Testis (tissue), 2 donors: Measurements from ENCODE around the gene CARMIL1.

Experiments
- CTCF ChIP-seq, 3 experiments: fragments of 450-650 bp in 2 of 3; fragments of 200-600 bp in 1 of 3; sonication (generic) in 1 of 3; IDR thresholded peaks; one replicate each; pipeline ENCODE4 v1.5.1; 2016 to 2019; ENCODE audit warnings: antibody characterized with exemption in 3 of 3, mild to moderate bottlenecking in 2 of 3, moderate library complexity in 1 of 3
- POLR2A ChIP-seq: fragments of 450-650 bp; IDR thresholded peaks from one replicate; pipeline ENCODE4 v1.6.1; 2017; ENCODE audit warnings: antibody characterized with exemption, mild to moderate bottlenecking, moderate library complexity

GRCh38 chr6:25404693-25405169 is 125.6 kb downstream of the CARMIL1 start:
- TF ChIP-seq POLR2A (no peak), CTCF (IDR thresholded peaks at IDR 0.05) (no peak)
